ENCODE data around the gene LILRB5.

The LILRB5 gene

DNA sequence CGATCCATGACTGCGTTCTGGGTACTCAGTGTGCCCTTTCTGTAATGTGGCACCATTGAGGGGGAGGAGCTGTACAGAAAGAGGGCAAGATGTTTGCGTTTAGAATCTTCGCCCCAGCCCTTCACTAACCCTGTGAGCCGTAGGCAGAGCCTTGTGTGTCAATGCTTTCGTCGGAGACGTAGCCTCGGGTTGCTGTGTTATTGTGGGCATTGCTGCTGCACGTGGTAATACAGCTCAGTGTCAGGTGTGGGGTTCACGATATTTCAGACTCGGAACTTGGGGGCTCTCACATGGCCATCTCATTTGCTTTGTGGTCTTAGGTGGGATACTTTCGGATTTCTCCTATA lies 50.3 kb downstream of the LILRB5 start:
- H3K4me2 ChIP-seq = peak overlapping the region; percentile 97

DNA sequence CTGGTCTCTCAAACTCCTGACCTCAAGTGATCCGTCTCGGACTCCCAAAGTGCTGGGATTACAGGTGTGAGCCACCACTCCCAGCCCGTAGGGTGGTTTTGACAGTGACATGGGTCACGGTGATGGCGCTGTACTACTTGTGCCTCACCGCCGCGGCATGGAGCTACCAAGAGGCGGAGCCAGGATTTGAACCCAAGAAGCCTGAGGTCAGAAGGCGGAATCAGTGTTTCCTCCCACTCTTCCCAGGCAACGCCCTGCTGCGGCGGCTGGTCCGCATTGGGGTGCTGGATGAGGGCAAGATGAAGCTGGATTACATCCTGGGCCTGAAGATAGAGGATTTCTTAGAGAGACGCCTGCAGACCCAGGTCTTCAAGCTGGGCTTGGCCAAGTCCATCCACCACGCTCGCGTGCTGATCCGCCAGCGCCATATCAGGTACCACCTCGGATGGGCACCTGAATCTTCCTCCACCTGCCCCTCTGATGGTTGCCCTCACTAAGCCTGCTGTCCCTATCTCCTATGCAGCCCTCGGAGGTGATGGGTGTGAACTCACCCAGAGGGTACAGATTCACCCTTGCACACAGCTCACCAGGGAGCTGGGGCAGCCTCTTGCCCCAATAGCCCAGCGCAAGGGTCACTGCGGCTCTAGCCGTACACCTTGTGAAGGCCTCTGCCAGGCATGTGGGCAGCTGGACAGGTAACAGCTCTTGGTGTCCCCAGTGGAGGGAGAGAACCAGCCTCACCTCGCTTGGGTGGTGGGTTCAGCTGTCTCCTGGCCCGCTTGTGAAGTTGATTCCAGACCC lies 50.8 kb downstream of the LILRB5 start:
- H3K36me3 ChIP-seq = peaks cover 93% of the 10 kb centered on the region
- no peak overlapping the region for H3K27ac ChIP-seq
- H3K9ac ChIP-seq = peak overlapping the region; percentile 51

More for the DNA sequence above, 50.3 kb downstream of the LILRB5 start:
- H3K9me3 ChIP-seq = no peaks in the 10 kb centered on the region
- H4K20me1 ChIP-seq = peaks cover 100% of the 10 kb centered on the region
- H3K27me3 ChIP-seq = no peaks in the 10 kb centered on the region
- no peak overlapping the region for H3K4me3 ChIP-seq
- H3K4me1 ChIP-seq = peaks cover 99% of the 10 kb centered on the region
- H3K36me3 ChIP-seq = peaks cover 93% of the 10 kb centered on the region
- peak overlapping the region; percentile 51 for H3K9ac ChIP-seq
- no peak for TF ChIP-seq Cebpa-rat (IDR thresholded peaks at IDR 0.05)
- H3K27ac ChIP-seq = no peak overlapping the region

DNA sequence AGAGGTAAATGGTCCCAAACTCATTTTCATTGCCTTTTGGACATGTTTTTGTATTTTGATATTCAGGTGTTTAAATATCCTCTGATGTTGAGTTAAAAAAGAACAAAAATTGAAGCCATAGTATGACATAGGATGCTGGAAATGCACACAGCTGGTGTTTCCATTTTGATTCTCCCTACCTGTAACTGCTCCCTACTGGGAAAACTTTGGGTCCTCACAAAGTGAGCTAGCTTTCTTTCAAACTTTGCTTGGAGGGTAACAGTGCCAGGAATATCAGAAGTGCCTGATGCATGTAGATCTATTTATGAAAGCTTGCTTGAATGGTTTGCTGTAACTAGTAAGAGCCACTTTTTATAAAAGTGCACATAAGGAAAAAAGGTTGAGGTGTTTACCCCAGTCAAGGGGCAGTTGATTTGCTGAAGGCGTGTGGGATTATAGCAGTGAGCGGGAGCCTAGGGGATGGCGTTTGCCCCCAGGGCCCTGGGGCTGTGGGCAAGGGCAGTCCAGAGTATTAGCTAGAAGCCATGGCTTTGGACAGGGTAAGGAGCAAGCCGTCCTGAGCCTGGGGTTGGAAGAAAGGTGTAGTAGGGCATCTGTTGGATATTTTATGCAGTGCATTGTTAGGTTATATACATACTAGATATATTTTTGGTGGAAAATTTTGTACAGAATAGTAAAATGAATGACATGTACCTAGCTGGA lies 52.2 kb downstream of the LILRB5 start:
- H4K20me1 ChIP-seq = peaks cover 90% of the 10 kb centered on the region
- H3K4me1 ChIP-seq = peaks cover 87% of the 10 kb centered on the region
- H3K27ac ChIP-seq = no peak overlapping the region
- peaks cover 88% of the 10 kb centered on the region for H3K36me3 ChIP-seq
- no peaks in the 10 kb centered on the region for H3K9me3 ChIP-seq
- H3K4me2 ChIP-seq = peak overlapping the region; percentile 97
- peak overlapping the region; percentile 58 for H3K9ac ChIP-seq
- no peak for TF ChIP-seq Cebpa-rat (IDR thresholded peaks at IDR 0.05)
- H3K27me3 ChIP-seq = no peaks in the 10 kb centered on the region
- no peak overlapping the region for H3K4me3 ChIP-seq

More for the DNA sequence above, 50.8 kb downstream of the LILRB5 start:
- H3K4me2 ChIP-seq = peak overlapping the region; percentile 97
- H3K4me3 ChIP-seq = no peak overlapping the region
- TF ChIP-seq Cebpa-rat (IDR thresholded peaks at IDR 0.05) = no peak
- H3K4me1 ChIP-seq = peaks cover 96% of the 10 kb centered on the region
- no peaks in the 10 kb centered on the region for H3K27me3 ChIP-seq
- H3K9me3 ChIP-seq = no peaks in the 10 kb centered on the region
- H4K20me1 ChIP-seq = peaks cover 100% of the 10 kb centered on the region

DNA sequence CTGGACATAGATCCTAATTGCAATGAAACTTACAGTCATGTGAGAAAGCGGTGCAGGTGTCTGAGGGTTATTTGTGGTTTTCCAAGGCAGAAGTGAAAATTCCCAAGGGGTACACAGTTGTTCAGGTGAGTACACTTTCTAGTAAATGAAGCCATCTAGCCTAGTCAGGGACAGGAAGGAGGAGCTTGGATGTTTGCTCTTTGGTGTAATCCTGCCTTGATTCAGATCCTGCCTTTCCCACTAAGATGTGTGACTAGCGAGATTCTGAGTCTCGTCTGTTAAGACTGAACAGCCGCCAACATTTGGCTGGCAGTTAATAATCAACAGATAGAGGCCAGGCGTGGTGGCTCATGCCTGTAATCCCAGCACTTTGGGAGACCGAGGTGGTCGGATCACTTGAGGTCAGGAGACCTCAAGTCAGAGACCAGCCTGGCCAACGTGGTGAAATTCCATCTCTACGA lies 53.9 kb downstream of the LILRB5 start:
- H4K20me1 ChIP-seq = peaks cover 73% of the 10 kb centered on the region
- peak overlapping the region; percentile 86 for H3K4me3 ChIP-seq
- H3K9me3 ChIP-seq = no peaks in the 10 kb centered on the region
- H3K9ac ChIP-seq = peak overlapping the region; percentile 97
- peaks cover 75% of the 10 kb centered on the region for H3K4me1 ChIP-seq
- no peak for TF ChIP-seq Cebpa-rat (IDR thresholded peaks at IDR 0.05)
- no peak overlapping the region; the same call in 1 of the 2 replicates for H3K27ac ChIP-seq
- no peaks in the 10 kb centered on the region for H3K27me3 ChIP-seq
- peak overlapping the region; percentile 97 for H3K4me2 ChIP-seq
- peaks cover 77% of the 10 kb centered on the region for H3K36me3 ChIP-seq

DNA sequence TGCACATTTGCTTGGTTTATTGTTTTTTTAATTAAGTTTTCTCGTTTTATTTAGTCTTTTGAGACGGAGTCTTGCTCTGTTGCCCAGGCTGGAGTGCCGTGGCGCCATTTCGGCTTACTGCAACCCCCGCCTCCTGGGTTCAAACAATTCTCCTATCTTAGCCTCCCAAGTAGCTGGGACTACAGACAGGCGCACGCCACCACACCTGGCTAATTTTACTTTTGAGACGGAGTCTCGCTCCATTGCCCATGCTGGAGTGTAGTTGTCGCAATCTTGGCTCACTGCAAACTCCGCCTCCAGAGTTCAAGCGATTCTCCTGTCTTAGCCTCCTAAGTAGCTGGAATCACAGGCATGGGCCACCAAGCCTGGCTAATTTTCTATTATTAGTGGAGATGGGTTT lies 55.1 kb downstream of the LILRB5 start:
- peak overlapping the region; percentile 97 for H3K9ac ChIP-seq
- peak overlapping the region; percentile 96 for H3K27ac ChIP-seq
- no peaks in the 10 kb centered on the region for H3K27me3 ChIP-seq
- peaks cover 63% of the 10 kb centered on the region for H3K4me1 ChIP-seq
- H3K36me3 ChIP-seq = peaks cover 67% of the 10 kb centered on the region
- H4K20me1 ChIP-seq = peaks cover 61% of the 10 kb centered on the region
- H3K9me3 ChIP-seq = no peaks in the 10 kb centered on the region
- H3K4me3 ChIP-seq = peak overlapping the region; percentile 86
- TF ChIP-seq Cebpa-rat (IDR thresholded peaks at IDR 0.05) = no peak
- H3K4me2 ChIP-seq = peak overlapping the region; percentile 97

DNA sequence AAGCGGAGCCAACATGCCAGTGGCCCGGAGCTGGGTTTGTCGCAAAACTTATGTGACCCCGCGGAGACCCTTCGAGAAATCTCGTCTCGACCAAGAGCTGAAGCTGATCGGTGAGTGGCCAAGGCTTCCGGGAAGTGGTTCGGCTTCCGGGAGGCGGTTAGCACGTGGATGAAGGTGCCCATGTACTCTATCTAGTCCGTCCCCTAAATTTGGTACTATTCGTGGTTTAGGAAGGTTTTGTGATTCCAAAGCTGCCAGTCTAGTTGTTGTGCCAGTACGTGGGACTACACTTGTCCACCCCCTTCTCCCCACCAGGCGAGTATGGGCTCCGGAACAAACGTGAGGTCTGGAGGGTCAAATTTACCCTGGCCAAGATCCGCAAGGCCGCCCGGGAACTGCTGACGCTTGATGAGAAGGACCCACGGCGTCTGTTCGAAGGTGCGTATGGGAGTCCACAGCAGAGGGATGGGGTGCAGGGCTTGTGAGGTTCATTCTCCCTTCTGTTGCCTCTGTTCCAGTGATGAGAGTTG lies 55.8 kb downstream of the LILRB5 start:
- peaks cover 53% of the 10 kb centered on the region for H4K20me1 ChIP-seq
- H3K4me1 ChIP-seq = peaks cover 56% of the 10 kb centered on the region
- H3K27ac ChIP-seq = peak overlapping the region; percentile 96
- TF ChIP-seq Cebpa-rat (IDR thresholded peaks at IDR 0.05) = no peak
- H3K27me3 ChIP-seq = no peaks in the 10 kb centered on the region
- no peaks in the 10 kb centered on the region for H3K9me3 ChIP-seq
- H3K4me2 ChIP-seq = peak overlapping the region; percentile 97
- H3K9ac ChIP-seq = peak overlapping the region; percentile 97
- peak overlapping the region; percentile 86 for H3K4me3 ChIP-seq
- peaks cover 66% of the 10 kb centered on the region for H3K36me3 ChIP-seq

All from BLaER1 (cell line).